Ovary (tissue), 9 donors: Measurements from ENCODE around the gene HOATZ. TPM values are rescaled to one million over a fixed set of nuclear protein-coding genes. Genes with fewer than 3 reads are reported as not detected.

Experiments used
- DNase-seq, 5 donors: peaks; one replicate each; pipeline ENCODE4 v3.0.0-alpha.2; 2019 to 2020
- H3K27ac ChIP-seq, 2 donors: fragments of 200-600 bp; one replicate each; pipeline versions ENCODE4 v1.5.1 to v1.8.0; 2019 to 2022
- H3K27me3 ChIP-seq: fragments of 200-600 bp; one replicate; pipeline ENCODE4 v1.8.0; 2022
- H3K36me3 ChIP-seq: fragments of 200-600 bp; sonication (generic); one replicate; pipeline ENCODE4 v1.5.1; 2019
- H3K4me1 ChIP-seq: one replicate; pipeline ENCODE4 v1.8.1; 2013; ENCODE audit warnings: mild to moderate bottlenecking, moderate library complexity; ENCODE audit not compliant: insufficient read depth
- H3K4me3 ChIP-seq: fragments of 200-600 bp; sonication (generic); one replicate; pipeline ENCODE4 v1.5.1; 2017
- H3K9me3 ChIP-seq, 2 donors: fragments of 200-600 bp in 1 of 2; sonication (generic) in 1 of 2; one replicate each; pipeline versions ENCODE4 v1.5.1 to v1.8.1; 2013 to 2019; ENCODE audit warnings: mild to moderate bottlenecking in 1 of 2, moderate library complexity in 1 of 2
- EP300 ChIP-seq: sonication (generic); formaldehyde crosslinking; IDR thresholded peaks from one replicate; pipeline ENCODE4 v1.6.1; 2017; ENCODE audit warnings: antibody characterized with exemption
- POLR2A ChIP-seq: fragments of 450-650 bp; IDR thresholded peaks from one replicate; pipeline ENCODE4 v1.6.1; 2017; ENCODE audit warnings: antibody characterized with exemption, mild to moderate bottlenecking, moderate library complexity
- WGBS, 3 donors: extraction: QIAGEN DNeasy Blood & Tissue Kit in 1 of 3; methylation state at CpG; one replicate each; pipeline versions ENCODE4 v1.1.5 to v1.1.7; 2013 to 2017; 5-methylcytosine and 5-hydroxymethylcytosine counted together
- intact Hi-C, 4 donors: fragments of 100-400 bp; cut with DNase I; formaldehyde crosslinking; loops; one replicate each; pipeline versions ENCODE4 v1.11.0 to v1.15.1; 2022 to 2023
- polyA plus RNA-seq, 2 donors: library from polyadenylated mRNA; stranded (reverse); fragments of 200-250 nt in 1 of 2; fragments of 350-450 nt in 1 of 2; fragmentation: Illumina TruSeq in 1 of 2; extraction: RNeasy Lipid Tissue Mini Kit (QIAGEN cat#74804) in 1 of 2; gene quantifications; one replicate each; pipeline ENCODE4 v1.2.3, GENCODE V29; 2013 to 2014
- total RNA-seq, 7 donors: library from RNA; depleted of rRNA in 2 of 7; stranded (reverse); fragments of >200 nt in 2 of 7; fragmentation: NEBNext Ultra II Directional in 3 of 7; extraction: Animal tissue kit (Norgen Biotek cat#: 25700) in 3 of 7; gene quantifications; one replicate each; pipeline versions ENCODE4 v1.1.0 to v1.2.4, GENCODE V29; 2016 to 2023
- TF ChIP-seq, protein P1 (sequence below), 3 donors: fragments of 450-650 bp in 2 of 3; fragments of 200-600 bp in 1 of 3; IDR thresholded peaks; one replicate each; pipeline versions ENCODE4 v1.5.1 to v1.8.0; 2016 to 2022; ENCODE audit warnings: antibody characterized with exemption in 3 of 3, mild to moderate bottlenecking in 1 of 3
- donor health status: DM: no; HTN: no; CAD: no; lungs with moderate emphysema.
- donor health status: DM: no; HTN: no; CAD: no.
- donor health status: Bipolar disorder and iron deficiency.
- donor health status: DM: yes; HTN: yes; CAD: no.
- donor health status: DM: no; HTN: no; CAD: no.
- donor health status: DM: yes; HTN: yes; CAD: no.

HOATZ gene
- total and polyA plus RNA-seq, 9 donors: 0.34 to 30.8 (median 1.9) TPM; not detected in 3

DNA sequence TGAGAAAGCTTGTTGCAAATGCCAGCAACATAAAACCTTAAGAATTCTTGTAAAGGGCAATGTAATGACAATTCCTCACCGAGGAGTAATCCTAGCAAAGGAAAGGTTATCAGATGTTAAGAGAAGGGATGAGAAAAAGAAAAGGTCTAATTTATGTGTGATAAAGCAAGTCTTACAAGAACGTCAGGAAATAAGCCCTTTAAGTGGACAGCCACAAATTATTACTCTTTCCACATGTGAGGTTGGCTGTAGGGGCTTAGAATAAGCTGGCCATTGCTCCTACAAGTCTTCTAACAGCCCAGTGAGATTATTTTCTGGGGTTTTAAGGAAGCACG is 35.3 kb downstream of the HOATZ start:
- intact Hi-C loops: no loop called here
- 48 to 71% (median 65%) methylated on average over 3 of the region's 3 CpGs for WGBS, 3 donors
- H3K4me3 ChIP-seq: no peak overlapping the region
- H3K27ac ChIP-seq: no peak overlapping the region
- H3K36me3 ChIP-seq: no peaks in the 10 kb centered on the region
- H3K4me1 ChIP-seq: no peaks in the 10 kb centered on the region
- no peaks in the 10 kb centered on the region for H3K27me3 ChIP-seq
- no peaks in the 10 kb centered on the region for H3K9me3 ChIP-seq
- no peak for DNase-seq
- TF ChIP-seq EP300 (no peak), POLR2A (no peak)
- TF ChIP-seq, protein P1, sequence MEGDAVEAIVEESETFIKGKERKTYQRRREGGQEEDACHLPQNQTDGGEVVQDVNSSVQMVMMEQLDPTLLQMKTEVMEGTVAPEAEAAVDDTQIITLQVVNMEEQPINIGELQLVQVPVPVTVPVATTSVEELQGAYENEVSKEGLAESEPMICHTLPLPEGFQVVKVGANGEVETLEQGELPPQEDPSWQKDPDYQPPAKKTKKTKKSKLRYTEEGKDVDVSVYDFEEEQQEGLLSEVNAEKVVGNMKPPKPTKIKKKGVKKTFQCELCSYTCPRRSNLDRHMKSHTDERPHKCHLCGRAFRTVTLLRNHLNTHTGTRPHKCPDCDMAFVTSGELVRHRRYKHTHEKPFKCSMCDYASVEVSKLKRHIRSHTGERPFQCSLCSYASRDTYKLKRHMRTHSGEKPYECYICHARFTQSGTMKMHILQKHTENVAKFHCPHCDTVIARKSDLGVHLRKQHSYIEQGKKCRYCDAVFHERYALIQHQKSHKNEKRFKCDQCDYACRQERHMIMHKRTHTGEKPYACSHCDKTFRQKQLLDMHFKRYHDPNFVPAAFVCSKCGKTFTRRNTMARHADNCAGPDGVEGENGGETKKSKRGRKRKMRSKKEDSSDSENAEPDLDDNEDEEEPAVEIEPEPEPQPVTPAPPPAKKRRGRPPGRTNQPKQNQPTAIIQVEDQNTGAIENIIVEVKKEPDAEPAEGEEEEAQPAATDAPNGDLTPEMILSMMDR (IDR thresholded peaks at IDR 0.05): no peak

DNA sequence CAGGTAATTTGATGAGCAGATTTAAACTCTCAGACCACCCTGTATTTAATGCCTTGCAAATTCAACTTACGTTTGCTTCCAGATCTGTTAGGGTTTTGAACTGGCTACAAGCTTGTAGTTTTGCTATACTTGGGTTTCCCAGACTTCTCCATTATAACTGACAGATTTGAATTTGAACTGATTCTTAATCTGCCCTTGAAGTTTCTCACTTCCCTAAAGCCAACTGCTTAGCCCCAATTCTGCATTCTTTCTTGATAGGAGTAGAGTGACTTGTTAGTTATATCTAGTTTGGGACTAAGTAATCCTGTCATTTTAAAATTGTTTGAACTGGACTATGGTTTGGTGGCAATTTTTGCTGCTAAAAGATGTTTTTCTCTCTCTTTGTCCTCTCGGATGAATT is 35.7 kb downstream of the HOATZ start:
- intact Hi-C loops: no loop called here
- H3K4me1 ChIP-seq: no peaks in the 10 kb centered on the region
- 81 to 89% (median 86%) methylated on average over 2 of the region's 2 CpGs for WGBS, 3 donors
- H3K27me3 ChIP-seq: no peaks in the 10 kb centered on the region
- no peak for DNase-seq
- H3K36me3 ChIP-seq: no peaks in the 10 kb centered on the region
- no peak overlapping the region for H3K4me3 ChIP-seq
- H3K9me3 ChIP-seq: no peaks in the 10 kb centered on the region
- no peak for TF ChIP-seq POLR2A
- no peak for TF ChIP-seq EP300
- TF ChIP-seq, protein P1 (IDR thresholded peaks at IDR 0.05): no peak
- no peak overlapping the region for H3K27ac ChIP-seq

DNA sequence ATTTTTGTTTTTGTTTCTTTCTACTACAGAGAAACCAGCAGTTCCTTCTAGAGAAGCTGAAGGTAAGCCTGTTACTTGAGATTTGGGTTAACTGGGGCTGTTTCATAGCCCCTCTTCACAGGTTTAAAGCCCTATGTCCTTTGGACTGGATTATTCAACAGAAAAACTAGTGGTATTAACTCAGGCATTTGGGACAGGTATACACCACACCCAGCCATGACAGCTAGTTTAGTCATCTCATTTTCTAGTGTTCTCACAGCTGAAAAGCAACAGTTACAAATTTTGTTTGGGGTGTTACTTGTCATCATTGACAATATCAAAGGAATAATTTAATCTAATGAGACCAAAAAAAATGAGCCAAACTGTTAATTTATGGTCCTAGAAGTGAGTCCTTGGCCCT is 40.0 kb downstream of the HOATZ start:
- Histone ChIP-seq H3K27me3 (no peaks in the 10 kb centered on the region), H3K9me3 (no peaks in the 10 kb centered on the region), H3K36me3 (no peaks in the 10 kb centered on the region), H3K4me1 (no peaks in the 10 kb centered on the region), H3K4me3 (no peak overlapping the region), H3K27ac (no peak overlapping the region)
- no peak for DNase-seq
- intact Hi-C loops: no loop called here
- TF ChIP-seq, protein P1 (IDR thresholded peaks at IDR 0.05): no peak
- no peak for TF ChIP-seq EP300

DNA sequence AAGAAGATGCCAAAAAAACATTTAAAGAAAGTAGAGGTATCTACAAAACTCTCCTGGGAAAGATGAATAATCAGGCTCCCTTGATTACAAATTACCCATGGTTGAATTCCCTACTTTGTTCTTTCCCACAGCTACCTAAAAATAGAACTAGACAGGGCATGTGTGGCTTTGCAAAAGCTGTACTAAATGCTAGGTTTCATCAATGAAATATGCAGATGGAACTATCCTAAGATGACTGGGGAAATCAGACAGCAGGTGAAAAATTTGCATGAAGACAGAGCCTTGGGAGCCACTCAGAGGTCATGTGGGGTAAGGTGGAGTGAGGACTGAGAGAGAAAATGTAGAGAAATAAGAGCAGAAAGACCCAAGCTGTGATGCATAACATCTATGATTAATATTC is 40.7 kb downstream of the HOATZ start:
- Histone ChIP-seq H3K36me3 (no peaks in the 10 kb centered on the region), H3K27ac (no peak overlapping the region), H3K9me3 (no peaks in the 10 kb centered on the region), H3K27me3 (no peaks in the 10 kb centered on the region), H3K4me1 (no peaks in the 10 kb centered on the region), H3K4me3 (no peak overlapping the region)
- DNase-seq: no peak
- TF ChIP-seq POLR2A: no peak
- no peak for TF ChIP-seq EP300
- TF ChIP-seq, protein P1 (IDR thresholded peaks at IDR 0.05): no peak
- intact Hi-C loops: no loop called here
